IMR-90 (cell line): ENCODE results near the gene VWA7. TPM values are rescaled to one million over a fixed set of nuclear protein-coding genes. Genes with fewer than 3 reads are reported as not detected.
A peak's percentile ranks its signal among the peaks of the same experiment; 100 is the strongest.

Experiments used
- ATAC-seq: fragments of 200-7000 bp; cut with Tn5 transposase; 2 replicates; pipeline ENCODE4 v1.9.1; 2020; ENCODE audit warnings: low read depth, mild to moderate bottlenecking, moderate library complexity
- BruUV-seq: library from RNA; stranded (reverse); fragments of 400-500 nt; replicated peaks from 2 replicates; lab custom pipeline; 2021; lab: Mats Ljungman, UMichigan
- CTCF ChIA-PET: fragments of 300-600 bp; formaldehyde crosslinking; extraction: SDS; loops from one replicate; lab custom pipeline; 2021; ENCODE audit warnings: antibody characterized with exemption; lab: Yijun Ruan, JAX
- POLR2A ChIA-PET: fragments of 300-600 bp; sonication (Branson Sonifier 250); formaldehyde crosslinking; loops from one replicate; lab custom pipeline; 2022; ENCODE audit warnings: antibody characterized with exemption; ENCODE audit not compliant: unreplicated experiment; lab: Charles Lee
- DNase-seq: peaks from one replicate; pipeline ENCODE4 v3.0.0; 2013
- H2AFZ ChIP-seq: replicated peaks from 2 replicates; pipeline ENCODE3; 2013; ENCODE audit warnings: low read length, mild to moderate bottlenecking; ENCODE audit not compliant: poor library complexity
- H2AK5ac ChIP-seq: 2 replicates; pipeline ENCODE4 v1.6.1; 2013; ENCODE audit warnings: low read depth, low read length, inconsistent platforms
- H2AK9ac ChIP-seq: replicated peaks from 2 replicates; pipeline ENCODE3; 2013; ENCODE audit warnings: mild to moderate bottlenecking, low read depth, low read length, moderate library complexity; ENCODE audit not compliant: poor library complexity
- H2BK120ac ChIP-seq: 2 replicates; pipeline ENCODE4 v1.6.1; 2013; ENCODE audit warnings: low read depth, low read length, inconsistent platforms
- H2BK15ac ChIP-seq: 3 replicates; pipeline ENCODE4 v1.6.1; 2013; ENCODE audit warnings: low read depth, low read length, inconsistent platforms
- H2BK20ac ChIP-seq: 2 replicates; pipeline ENCODE4 v1.6.1; 2013; ENCODE audit warnings: low read depth, mild to moderate bottlenecking, inconsistent platforms, low read length, moderate library complexity
- H2BK5ac ChIP-seq: 2 replicates; pipeline ENCODE4 v1.6.1; 2013; ENCODE audit warnings: mild to moderate bottlenecking, low read depth, low read length, inconsistent platforms; ENCODE audit not compliant: poor library complexity, severe bottlenecking
- H3K14ac ChIP-seq: replicated peaks from 2 replicates; pipeline ENCODE4 v1.6.1; 2013; ENCODE audit warnings: low read depth, low read length, inconsistent platforms
- H3K18ac ChIP-seq: 2 replicates; pipeline ENCODE4 v1.6.1; 2013; ENCODE audit warnings: low read depth, low read length, control low read depth
- H3K23ac ChIP-seq: 2 replicates; pipeline ENCODE4 v1.6.1; 2013; ENCODE audit warnings: low read depth, low read length, inconsistent platforms
- H3K27ac ChIP-seq: 2 replicates; pipeline ENCODE4 v1.5.1; 2013; ENCODE audit warnings: mild to moderate bottlenecking, control low read depth, low read length; ENCODE audit not compliant: insufficient read depth
- H3K27me3 ChIP-seq: 2 replicates; pipeline ENCODE4 v1.6.1; 2013; ENCODE audit warnings: low read length; ENCODE audit not compliant: control insufficient read depth, insufficient read depth
- H3K36me3 ChIP-seq: 2 replicates; pipeline ENCODE4 v1.6.1; 2013; ENCODE audit warnings: low read length, mixed read lengths; ENCODE audit not compliant: control insufficient read depth, insufficient read depth
- H3K4ac ChIP-seq: 2 replicates; pipeline ENCODE4 v1.6.1; 2013; ENCODE audit warnings: low read depth, low read length, inconsistent platforms
- H3K4me1 ChIP-seq: 2 replicates; pipeline ENCODE4 v1.6.1; 2013; ENCODE audit warnings: low read length, mixed read lengths; ENCODE audit not compliant: control insufficient read depth, insufficient read depth
- H3K4me2 ChIP-seq: 2 replicates; pipeline ENCODE4 v1.6.1; 2013; ENCODE audit warnings: low read depth, mild to moderate bottlenecking, control low read depth, low read length, moderate library complexity
- H3K4me3 ChIP-seq: 2 replicates; pipeline ENCODE4 v1.5.1; 2013; ENCODE audit warnings: low read depth, mild to moderate bottlenecking, control low read depth, low read length, moderate library complexity; ENCODE audit not compliant: insufficient read depth
- H3K56ac ChIP-seq: 2 replicates; pipeline ENCODE4 v1.6.1; 2013; ENCODE audit warnings: low read length, inconsistent platforms; ENCODE audit not compliant: insufficient read depth; ENCODE audit errors: extremely low read depth
- H3K79me1 ChIP-seq, 2 experiments: 2 replicates each; pipeline ENCODE4 v1.6.1; 2013; ENCODE audit warnings: low read length in 2 of 2, inconsistent platforms in 1 of 2, low read depth in 1 of 2
- H3K9ac ChIP-seq: 2 replicates; pipeline ENCODE4 v1.6.1; 2013; ENCODE audit warnings: low read depth, low read length, control low read depth
- H3K9me1 ChIP-seq: 2 replicates; pipeline ENCODE4 v1.6.1; 2013; ENCODE audit warnings: low read length, inconsistent platforms; ENCODE audit not compliant: insufficient read depth
- H3K9me3 ChIP-seq: 2 replicates; pipeline ENCODE4 v1.6.1; 2013; ENCODE audit warnings: low read length; ENCODE audit not compliant: control insufficient read depth, insufficient read depth
- H4K20me1 ChIP-seq: 2 replicates; pipeline ENCODE4 v1.6.1; 2013; ENCODE audit warnings: low read length, inconsistent platforms; ENCODE audit not compliant: insufficient read depth
- H4K5ac ChIP-seq: 2 replicates; pipeline ENCODE4 v1.6.1; 2013; ENCODE audit warnings: mild to moderate bottlenecking, low read depth, low read length, control low read depth
- H4K8ac ChIP-seq, 2 experiments: 2 replicates each; pipeline ENCODE4 v1.6.1; 2013; ENCODE audit warnings: low read depth in 2 of 2, low read length in 2 of 2, control low read depth in 1 of 2, inconsistent platforms in 1 of 2
- H4K91ac ChIP-seq: 2 replicates; pipeline ENCODE4 v1.6.1; 2013; ENCODE audit warnings: low read depth, low read length, inconsistent platforms; ENCODE audit not compliant: insufficient read depth
- BHLHE40 ChIP-seq: fragments of 150-350 bp; IDR thresholded peaks from 2 replicates; pipeline ENCODE4 v1.6.1; 2016; ENCODE audit warnings: mild to moderate bottlenecking, low read depth, low read length
- WGBS, 2 experiments: methylation state at CpG; one replicate each; pipeline versions ENCODE4 v1.1.5 to v1.1.7; 2013; ENCODE audit warnings: missing lambda C conversion rate in 2 of 2; ENCODE audit not compliant: insufficient read length in 1 of 2; ENCODE audit errors: extremely low coverage in 2 of 2; 5-methylcytosine and 5-hydroxymethylcytosine counted together
- dilution Hi-C: fragments of 300-500 bp; cut with HindIII; formaldehyde crosslinking; loops from one replicate; pipeline ENCODE4 v1.14.3; 2018; ENCODE audit warnings: low sequenced_read_pairs; ENCODE audit not compliant: unreplicated experiment
- in situ Hi-C: fragments of 300-500 bp; cut with MboI; formaldehyde crosslinking; loops from 3 replicates; pipeline ENCODE4 v1.14.3; 2019; ENCODE audit warnings: low sequenced_read_pairs, inconsistent platforms, mixed read lengths
- intact Hi-C: fragments of 100-400 bp; cut with micrococcal nuclease; formaldehyde crosslinking; loops from 2 replicates; pipeline ENCODE4 v1.10.0; 2022
- polyA plus RNA-seq, 3 experiments: library from polyadenylated mRNA; depleted of rRNA; stranded (reverse); fragments of >200 nt; gene quantifications; 2 replicates each; pipeline ENCODE4 v1.2.3, GENCODE V29; 2012; ENCODE audit warnings: low replicate concordance in 1 of 3
- total RNA-seq: library from RNA; depleted of rRNA; stranded (reverse); fragments of >200 nt; gene quantifications from 2 replicates; pipeline ENCODE4 v1.2.3, GENCODE V29; 2012

VWA7 gene
- total and polyA plus RNA-seq, 2 of the 4 experiments (the other 2 are of a cell fraction) = under 0.01 to 1.4 TPM

DNA sequence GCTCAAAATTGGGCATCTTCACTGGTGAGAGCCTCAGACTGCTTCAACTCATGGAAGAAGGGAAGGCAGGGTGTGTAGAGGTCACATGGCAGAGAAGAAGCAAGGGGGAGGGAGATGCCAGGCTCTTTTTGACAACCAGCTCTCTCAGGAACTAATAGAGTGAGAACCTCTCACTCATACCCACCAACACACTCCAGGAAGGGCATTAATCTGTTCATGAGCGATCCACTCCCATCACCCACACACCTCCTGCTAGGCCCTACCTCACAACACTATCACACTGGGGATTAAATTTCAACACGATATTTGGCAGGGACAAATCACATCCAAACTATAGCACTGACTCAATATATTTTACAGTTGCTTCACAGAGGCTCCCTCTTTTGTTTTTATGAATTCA is 35.3 kb downstream of the VWA7 start:
- in situ Hi-C loops (no loop called here), dilution Hi-C loops (no loop called here), intact Hi-C loops (no loop called here)
- H2BK5ac ChIP-seq = no peak overlapping the region
- no peak overlapping the region for H4K91ac ChIP-seq
- no peaks in the 10 kb centered on the region for H3K9me3 ChIP-seq
- no peak overlapping the region for H2BK120ac ChIP-seq
- H3K4me2 ChIP-seq = no peak overlapping the region
- H3K4me1 ChIP-seq = peaks cover 10% of the 10 kb centered on the region
- H2AK9ac ChIP-seq = peak overlapping the region; percentile 47
- DNase-seq (no peak), ATAC-seq (no peak)
- no peak overlapping the region for H3K27ac ChIP-seq
- BruUV-seq = no TSS peak
- H3K9me1 ChIP-seq = peaks cover 9% of the 10 kb centered on the region
- no peak overlapping the region for H2BK20ac ChIP-seq
- peaks cover 10 to 40% of the 10 kb centered on the region in 2 experiments; a peak in 3 of 4 replicates for H3K79me1 ChIP-seq
- no peak overlapping the region for H4K5ac ChIP-seq
- no peak overlapping the region for H2BK15ac ChIP-seq
- no peak overlapping the region for H3K14ac ChIP-seq
- no peak overlapping the region for H3K56ac ChIP-seq
- H3K9ac ChIP-seq = no peak overlapping the region
- WGBS, 2 experiments = no CpG with 5 or more reads among the region's 2 CpGs
- H4K8ac ChIP-seq = no peak overlapping the region
- TF ChIP-seq BHLHE40 = no peak
- H3K36me3 ChIP-seq = peaks cover 3% of the 10 kb centered on the region
- ChIA-PET CTCF (no interaction called here), POLR2A (no interaction called here)
- no peaks in the 10 kb centered on the region for H3K27me3 ChIP-seq
- H3K4ac ChIP-seq = no peak overlapping the region
- H2AFZ ChIP-seq = no peak overlapping the region
- H3K4me3 ChIP-seq = no peak overlapping the region
- H3K23ac ChIP-seq = no peak overlapping the region
- no peak overlapping the region for H2AK5ac ChIP-seq
- H4K20me1 ChIP-seq = no peaks in the 10 kb centered on the region
- no peak overlapping the region for H3K18ac ChIP-seq
